ENCODE results near the gene MKKS. TPM values are rescaled to one million over a fixed set of nuclear protein-coding genes. Genes with fewer than 3 reads are reported as not detected.
A peak's percentile ranks its signal among the peaks of the same experiment; 100 is the strongest.

Gene MKKS
- polyA plus RNA-seq (ENCODE audit: low read depth in 6 of 6) = 10 to 100 TPM in 5 of 6 donors, 1 to 10 TPM in 1; 8.9 to 27.3 (median 19.7) TPM

DNA sequence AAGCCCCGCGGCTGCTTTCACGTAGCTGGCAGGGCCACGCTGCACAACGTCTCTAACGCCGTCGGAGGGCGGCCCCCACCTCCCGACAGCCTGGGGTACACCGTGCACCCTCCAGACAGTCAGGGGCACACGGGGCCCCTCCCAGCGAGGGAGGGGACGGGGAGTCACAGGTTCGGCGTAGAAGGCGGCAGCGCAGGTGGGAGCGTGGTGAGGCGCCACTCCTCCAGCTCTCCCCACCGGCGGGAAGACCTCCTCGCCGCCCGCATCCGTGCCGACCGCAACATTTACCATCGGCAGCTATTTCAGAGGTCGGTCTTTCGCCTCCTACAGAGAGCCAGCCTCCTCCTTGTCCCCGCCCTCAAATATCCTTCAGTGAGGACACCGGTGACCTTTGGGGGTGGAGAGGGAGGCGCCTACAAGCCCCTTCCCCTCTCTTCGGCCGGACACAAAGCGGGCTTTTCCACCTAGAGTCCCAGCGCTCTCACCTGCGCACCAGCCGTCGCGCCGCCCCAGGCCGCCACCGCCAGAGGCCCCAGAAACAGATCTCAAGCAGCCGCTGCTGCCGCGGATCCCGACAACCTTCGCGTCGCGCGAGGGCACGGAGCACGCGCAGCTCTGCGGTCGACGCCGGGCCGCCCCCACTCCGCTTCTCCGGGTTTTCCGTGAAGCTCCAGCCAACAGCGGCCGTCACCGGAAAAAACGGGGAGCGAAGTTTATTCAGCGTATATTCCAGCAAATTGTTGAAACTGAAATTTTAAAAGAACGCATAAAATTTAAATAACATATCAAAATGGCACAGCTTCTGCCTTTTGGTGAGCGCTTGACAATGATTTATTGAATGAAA lies at the start of gene MKKS:
Gene MKKS (minus strand): TSS at position 600 of the 844 bp plus-strand sequence. CDS start 20,708 bp downstream, outside the sequence.
- H3K4me3 Mint-ChIP-seq = peak within 1 kb of the TSS; percentile 91 to 100 (median 95)
- H3K27ac Mint-ChIP-seq = peak within 1 kb of the TSS; percentile 94 to 97 (median 96)
- H3K4me1 Mint-ChIP-seq = peaks cover 26 to 52% (median 47%) of the 10 kb centered on the region in 3 donors
- H3K36me3 Mint-ChIP-seq = no peaks in the 10 kb centered on the region
- ATAC-seq (ENCODE audit: low read depth in 2 of 2) (peak; percentile 75 to 76), DNase-seq (peak; percentile 84)
- H3K9me3 Mint-ChIP-seq = peaks cover 0 to 3% (median 0%) of the 10 kb centered on the region in 7 donors
- H3K27me3 Mint-ChIP-seq = peaks cover 0 to 4% (median 0%) of the 10 kb centered on the region in 3 donors

DNA sequence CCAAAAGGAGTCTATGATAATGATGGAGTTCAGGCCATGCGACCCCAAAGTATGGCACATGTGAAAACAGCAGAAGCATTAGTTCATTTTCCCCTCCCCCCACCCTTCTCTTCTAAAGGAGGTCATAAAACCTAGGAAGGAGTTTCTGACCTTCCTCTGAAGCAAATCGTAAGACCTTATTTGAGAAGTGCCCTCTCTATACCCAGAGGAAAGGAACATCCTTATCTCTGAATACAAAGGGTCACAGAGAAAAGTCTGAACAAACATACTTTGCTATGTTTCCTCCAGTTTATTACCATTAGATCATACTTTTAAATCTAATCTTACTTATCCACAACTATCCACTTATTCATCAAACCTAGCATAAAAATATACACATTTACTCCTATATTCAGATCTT lies 49.7 kb upstream of the MKKS start:
- H3K9me3 Mint-ChIP-seq = no peaks in the 10 kb centered on the region
- ATAC-seq (ENCODE audit: low read depth in 2 of 2) (no peak), DNase-seq (no peak)
- peaks cover 0 to 4% of the 10 kb centered on the region in 2 donors for H3K36me3 Mint-ChIP-seq
- H3K4me1 Mint-ChIP-seq = peaks cover 13 to 32% (median 19%) of the 10 kb centered on the region in 3 donors
- H3K27me3 Mint-ChIP-seq = no peaks in the 10 kb centered on the region
- H3K4me3 Mint-ChIP-seq = no peak overlapping the region
- no peak overlapping the region for H3K27ac Mint-ChIP-seq

DNA sequence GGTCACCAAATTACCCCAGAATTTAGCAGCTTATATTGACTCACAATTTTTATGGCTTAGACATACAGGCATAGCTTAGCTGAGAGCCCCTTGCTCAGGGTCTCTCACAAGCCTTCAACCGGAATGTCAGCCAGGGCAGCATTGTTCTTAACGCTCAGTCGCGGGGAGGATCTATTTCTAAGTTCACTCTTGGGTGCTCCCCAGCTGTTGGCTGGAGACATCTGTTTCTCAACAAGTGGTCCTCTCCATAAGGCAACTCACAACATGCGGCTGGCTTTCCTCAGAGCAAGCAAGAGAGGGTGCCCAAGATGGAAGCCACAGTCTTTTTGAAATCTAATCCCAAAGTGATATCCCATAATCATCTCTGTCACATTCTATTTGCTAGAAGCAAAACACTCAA lies 47.7 kb upstream of the MKKS start:
- peak overlapping the region in 1 of 6 donors; percentile 17 for H3K27ac Mint-ChIP-seq
- H3K4me3 Mint-ChIP-seq = no peak overlapping the region
- H3K36me3 Mint-ChIP-seq = peaks cover 0 to 4% of the 10 kb centered on the region in 2 donors
- H3K4me1 Mint-ChIP-seq = peaks cover 6 to 16% (median 9%) of the 10 kb centered on the region in 3 donors
- no peaks in the 10 kb centered on the region for H3K27me3 Mint-ChIP-seq
- no peaks in the 10 kb centered on the region for H3K9me3 Mint-ChIP-seq
- DNase-seq (no peak), ATAC-seq (ENCODE audit: low read depth in 2 of 2) (no peak)

DNA sequence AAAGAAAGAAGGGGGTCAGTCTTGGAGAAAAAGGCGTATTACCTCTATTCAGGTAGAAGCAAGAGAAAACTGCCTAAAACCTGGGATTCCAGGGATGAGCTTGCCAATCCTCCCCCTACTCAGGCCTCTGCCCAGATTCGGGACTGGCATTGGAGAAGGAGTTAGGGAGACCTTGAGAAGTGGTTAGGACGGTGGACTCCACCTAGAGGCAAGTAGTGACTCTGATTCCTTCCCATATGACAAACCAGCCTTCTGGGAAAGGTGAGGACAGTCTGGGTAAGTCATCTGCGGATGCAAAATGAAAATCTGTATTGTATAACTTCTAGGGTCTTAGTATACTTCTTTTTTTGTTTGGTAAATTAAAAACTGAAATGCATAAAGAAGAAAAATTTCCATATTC lies 44.9 kb upstream of the MKKS start:
- ATAC-seq (ENCODE audit: low read depth in 2 of 2) (no peak), DNase-seq (no peak)
- Mint-ChIP-seq H3K27ac (no peak overlapping the region), H3K36me3 (no peaks in the 10 kb centered on the region), H3K4me1 (peaks cover 23 to 31% (median 29%) of the 10 kb centered on the region in 3 donors), H3K27me3 (no peaks in the 10 kb centered on the region), H3K9me3 (no peaks in the 10 kb centered on the region), H3K4me3 (no peak overlapping the region)

DNA sequence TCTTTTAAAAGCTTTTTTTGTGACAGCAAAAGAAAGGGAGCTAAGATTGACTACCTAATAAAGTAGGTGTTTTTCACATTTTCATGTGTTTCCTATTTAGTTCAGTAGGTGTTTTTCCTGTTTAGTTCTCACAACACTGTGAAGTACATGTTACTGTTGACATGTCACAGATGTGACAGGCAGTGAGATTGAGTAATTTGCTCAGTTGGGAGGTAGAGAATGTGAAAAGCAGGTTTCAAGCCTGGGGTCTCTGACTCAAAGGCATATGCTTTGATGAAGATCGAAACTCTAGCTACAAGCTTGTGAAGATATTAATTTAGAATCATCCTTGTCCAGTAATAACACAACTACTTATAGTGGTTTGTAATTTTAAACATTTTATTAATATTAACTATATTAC lies 44.2 kb upstream of the MKKS start:
- Mint-ChIP-seq H3K36me3 (no peaks in the 10 kb centered on the region), H3K27me3 (no peaks in the 10 kb centered on the region), H3K9me3 (no peaks in the 10 kb centered on the region), H3K4me3 (no peak overlapping the region), H3K27ac (peak overlapping the region in 1 of 6 donors; percentile 16), H3K4me1 (peaks cover 23 to 38% (median 33%) of the 10 kb centered on the region in 3 donors)
- ATAC-seq (ENCODE audit: low read depth in 2 of 2) (no peak), DNase-seq (no peak)

DNA sequence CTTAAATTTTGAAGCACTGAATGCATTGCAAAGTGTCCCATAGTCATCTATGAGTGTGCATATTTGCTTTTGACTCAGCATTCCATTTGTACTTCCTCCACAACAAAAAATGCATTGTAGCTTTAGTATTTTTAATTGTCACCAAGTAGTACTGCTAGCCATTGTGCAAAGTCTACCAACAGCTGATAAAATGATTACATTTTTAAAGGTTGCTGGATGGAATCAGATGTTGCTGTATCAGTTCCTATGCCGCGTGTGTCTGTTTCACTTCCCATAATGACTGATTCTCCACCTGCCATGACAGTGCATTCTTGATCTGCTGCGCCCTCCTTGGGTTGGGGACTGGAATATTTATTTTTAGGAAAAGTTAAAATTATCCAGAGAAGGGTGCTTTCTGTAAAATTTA lies 42.3 kb upstream of the MKKS start:
- H3K36me3 Mint-ChIP-seq = no peaks in the 10 kb centered on the region
- no peak overlapping the region for H3K4me3 Mint-ChIP-seq
- H3K9me3 Mint-ChIP-seq = no peaks in the 10 kb centered on the region
- DNase-seq (peak; percentile 29), ATAC-seq (ENCODE audit: low read depth in 2 of 2) (peak; percentile 79 to 96)
- no peaks in the 10 kb centered on the region for H3K27me3 Mint-ChIP-seq
- H3K4me1 Mint-ChIP-seq = peaks cover 19 to 40% (median 33%) of the 10 kb centered on the region in 3 donors
- H3K27ac Mint-ChIP-seq = no peak overlapping the region

DNA sequence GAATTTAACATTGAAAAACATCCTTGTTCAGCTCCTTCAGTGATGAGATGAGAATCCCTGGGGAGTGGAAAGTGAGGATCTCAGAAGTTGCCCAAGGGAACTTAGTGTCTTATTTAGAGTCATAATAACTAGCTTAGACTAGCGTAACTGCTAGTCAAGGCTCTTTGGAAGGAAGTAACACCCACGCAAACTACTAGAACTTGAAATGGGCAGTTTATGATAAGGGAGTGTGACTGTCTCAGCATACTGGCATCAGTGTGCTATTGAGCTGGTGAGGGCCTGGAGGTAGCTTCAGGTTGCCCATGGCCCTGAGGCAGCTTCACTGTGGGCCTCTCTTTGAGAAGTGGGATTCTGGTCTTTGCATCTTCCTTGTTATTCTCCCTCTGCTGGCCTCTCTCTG lies 41.2 kb upstream of the MKKS start:
- peaks cover 19 to 40% (median 33%) of the 10 kb centered on the region in 3 donors for H3K4me1 Mint-ChIP-seq
- H3K9me3 Mint-ChIP-seq = no peaks in the 10 kb centered on the region
- H3K4me3 Mint-ChIP-seq = peak overlapping the region in 3 of 8 donors; percentile 12 to 25 (median 15)
- H3K27ac Mint-ChIP-seq = peak overlapping the region in 1 of 6 donors; percentile 24
- peaks cover 0 to 1% of the 10 kb centered on the region in 2 donors for H3K36me3 Mint-ChIP-seq
- no peaks in the 10 kb centered on the region for H3K27me3 Mint-ChIP-seq
- ATAC-seq (ENCODE audit: low read depth in 2 of 2) (no peak), DNase-seq (no peak)

DNA sequence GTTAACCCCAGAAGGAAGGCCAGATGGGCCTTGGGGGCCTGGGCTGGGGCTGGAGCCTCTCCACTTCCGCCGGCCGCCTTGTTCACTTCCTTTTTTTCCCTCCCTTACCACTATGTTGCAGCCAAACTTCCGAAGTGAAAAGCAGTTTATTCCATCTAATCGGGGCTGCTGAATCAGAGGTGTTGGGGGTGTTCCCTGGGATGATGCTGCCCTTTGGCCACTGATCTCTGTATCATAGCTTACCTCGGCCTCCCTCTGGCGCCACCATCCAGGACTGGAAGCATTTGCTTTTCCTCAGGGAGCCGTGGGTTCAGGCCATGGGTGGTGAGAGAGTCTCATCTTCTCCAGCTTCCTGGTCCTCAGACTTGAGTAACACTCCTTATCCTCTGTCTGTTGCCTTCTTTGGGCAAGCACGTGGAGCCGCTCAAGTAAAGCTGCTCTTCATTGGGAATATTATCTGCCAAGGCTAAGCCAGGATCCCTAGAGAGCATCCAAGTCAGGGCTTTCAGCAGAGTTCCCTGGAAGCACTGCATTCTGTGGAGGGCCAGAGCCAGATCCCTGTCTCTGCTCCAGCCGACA lies 40.7 kb upstream of the MKKS start:
- no peak for ATAC-seq (ENCODE audit: low read depth in 2 of 2)
- Mint-ChIP-seq H3K27me3 (no peaks in the 10 kb centered on the region), H3K4me1 (peaks cover 19 to 37% (median 33%) of the 10 kb centered on the region in 3 donors), H3K36me3 (peaks cover 0 to 6% of the 10 kb centered on the region in 2 donors), H3K4me3 (peak overlapping the region in 3 of 8 donors; percentile 15 to 33 (median 21)), H3K27ac (peak overlapping the region in 2 of 6 donors; percentile 14 to 24), H3K9me3 (no peaks in the 10 kb centered on the region)
- DNase-seq = no peak

DNA sequence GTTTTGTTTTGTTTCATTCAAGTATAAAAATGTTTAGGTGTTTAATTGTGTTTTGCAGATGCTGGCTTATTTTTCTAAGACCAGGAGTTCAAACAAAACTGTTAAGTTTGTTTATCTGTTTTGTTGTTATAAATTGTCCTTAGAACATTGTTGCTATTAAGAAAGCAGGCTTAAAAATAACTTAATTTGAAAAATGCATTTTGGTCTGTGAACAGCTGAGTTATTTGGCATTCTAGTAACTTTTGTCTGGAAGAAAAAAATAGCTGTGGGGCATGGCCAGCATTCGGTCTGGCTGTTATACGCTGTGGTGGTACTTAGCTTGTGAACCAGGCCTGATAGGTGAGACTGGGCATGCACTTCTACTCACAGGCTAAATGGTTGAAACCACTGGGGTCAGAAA lies 38.8 kb upstream of the MKKS start:
- peaks cover 25 to 39% (median 37%) of the 10 kb centered on the region in 3 donors for H3K4me1 Mint-ChIP-seq
- H3K4me3 Mint-ChIP-seq = no peak overlapping the region
- ATAC-seq (ENCODE audit: low read depth in 2 of 2) (no peak), DNase-seq (no peak)
- no peak overlapping the region for H3K27ac Mint-ChIP-seq
- peaks cover 0 to 6% of the 10 kb centered on the region in 2 donors for H3K36me3 Mint-ChIP-seq
- H3K9me3 Mint-ChIP-seq = no peaks in the 10 kb centered on the region
- H3K27me3 Mint-ChIP-seq = no peaks in the 10 kb centered on the region

DNA sequence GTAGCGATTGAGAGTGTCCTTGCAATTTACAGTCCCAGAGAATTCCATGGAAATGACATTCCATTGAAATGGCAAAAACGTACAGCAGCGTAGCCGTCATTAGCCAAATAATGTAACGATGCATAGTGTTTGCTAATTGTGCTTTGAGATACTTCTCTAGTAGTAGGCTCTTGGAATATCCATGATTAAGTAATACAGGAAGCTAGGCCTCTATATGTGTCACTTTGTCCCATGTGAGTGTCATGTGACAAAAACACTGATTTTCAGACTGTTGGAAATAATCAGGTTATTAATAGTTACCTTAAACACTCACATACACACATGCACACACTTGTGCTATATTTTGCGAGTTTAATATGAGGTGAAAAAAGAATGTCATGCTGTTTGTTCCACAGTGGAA lies 36.3 kb upstream of the MKKS start:
- Mint-ChIP-seq H3K27ac (peak overlapping the region in 1 of 6 donors; percentile 84), H3K9me3 (no peaks in the 10 kb centered on the region), H3K36me3 (peaks cover 0 to 6% of the 10 kb centered on the region in 2 donors), H3K4me1 (peaks cover 15 to 24% (median 23%) of the 10 kb centered on the region in 3 donors), H3K4me3 (no peak overlapping the region), H3K27me3 (no peaks in the 10 kb centered on the region)
- DNase-seq (no peak), ATAC-seq (ENCODE audit: low read depth in 2 of 2) (no peak)

DNA sequence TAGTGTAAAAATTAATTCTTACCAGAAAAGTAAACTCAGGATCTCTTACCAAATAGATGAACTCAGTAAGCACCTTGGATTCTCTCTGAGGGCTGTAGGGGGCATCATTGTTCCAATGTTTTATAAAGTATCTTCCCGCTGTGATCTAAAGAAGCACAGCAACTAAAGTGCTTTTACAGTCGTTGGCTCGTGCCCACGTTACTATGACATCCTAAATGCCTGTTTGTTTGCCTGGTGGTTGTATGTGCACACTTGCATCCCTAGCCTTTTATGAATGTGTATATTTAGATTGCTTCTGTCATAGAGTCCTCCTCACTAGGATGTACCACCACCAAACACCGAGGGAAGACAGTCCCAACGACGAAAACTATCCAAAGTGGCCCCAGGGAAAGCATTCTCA lies 35.6 kb upstream of the MKKS start:
- H3K4me1 Mint-ChIP-seq = peaks cover 9 to 17% (median 16%) of the 10 kb centered on the region in 3 donors
- H3K4me3 Mint-ChIP-seq = no peak overlapping the region
- no peak for DNase-seq
- H3K27me3 Mint-ChIP-seq = no peaks in the 10 kb centered on the region
- H3K36me3 Mint-ChIP-seq = peaks cover 0 to 6% of the 10 kb centered on the region in 2 donors
- H3K27ac Mint-ChIP-seq = no peak overlapping the region
- ATAC-seq (ENCODE audit: low read depth in 2 of 2) = no peak
- no peaks in the 10 kb centered on the region for H3K9me3 Mint-ChIP-seq

DNA sequence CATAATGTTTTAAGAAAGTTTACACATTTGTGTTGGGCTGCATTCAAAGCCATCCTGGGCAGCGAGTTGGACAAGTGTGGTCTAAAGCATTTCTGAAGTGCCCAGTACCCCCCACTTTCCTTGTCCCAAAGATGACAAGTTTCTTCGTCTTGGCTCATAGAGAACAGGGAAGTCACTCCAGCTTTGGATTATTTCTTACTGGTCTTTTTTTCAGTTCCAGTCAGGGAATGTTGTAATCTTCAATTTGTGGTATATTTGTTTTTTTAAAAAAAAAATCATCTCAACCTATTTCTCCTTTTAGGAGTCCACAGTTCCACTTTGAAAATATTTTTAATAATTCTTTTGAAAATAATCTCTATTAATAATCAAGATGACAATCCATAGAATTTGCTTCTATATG lies 35.0 kb upstream of the MKKS start:
- H3K4me1 Mint-ChIP-seq = peaks cover 7 to 12% (median 11%) of the 10 kb centered on the region in 3 donors
- H3K27ac Mint-ChIP-seq = no peak overlapping the region
- no peak overlapping the region for H3K4me3 Mint-ChIP-seq
- H3K27me3 Mint-ChIP-seq = no peaks in the 10 kb centered on the region
- DNase-seq (no peak), ATAC-seq (ENCODE audit: low read depth in 2 of 2) (no peak)
- no peaks in the 10 kb centered on the region for H3K9me3 Mint-ChIP-seq
- peaks cover 0 to 6% of the 10 kb centered on the region in 2 donors for H3K36me3 Mint-ChIP-seq

DNA sequence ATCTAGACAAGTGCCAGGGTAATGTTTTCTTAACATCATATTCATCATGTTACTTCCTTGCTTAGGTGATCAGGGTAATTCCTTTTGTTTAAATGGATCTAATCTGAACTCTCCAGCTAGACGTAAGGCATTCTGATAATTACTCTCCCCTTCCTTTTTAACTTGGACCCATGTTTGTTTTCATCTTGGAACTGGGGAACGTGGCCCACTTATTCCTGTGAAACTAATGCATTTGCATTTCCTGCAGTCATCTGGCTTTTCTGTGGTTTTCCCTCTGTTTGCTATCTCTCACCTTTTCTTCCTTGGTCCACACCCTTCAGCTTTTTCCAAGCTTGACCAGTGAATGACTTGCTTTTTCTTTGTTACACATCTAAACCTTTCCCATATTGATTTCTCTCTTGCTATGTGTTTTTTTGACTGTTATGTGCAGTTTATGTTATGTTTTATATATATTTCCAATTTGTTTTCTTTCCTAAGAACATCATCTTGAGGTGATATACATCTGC lies 34.4 kb upstream of the MKKS start:
- H3K27me3 Mint-ChIP-seq = no peaks in the 10 kb centered on the region
- H3K4me3 Mint-ChIP-seq = no peak overlapping the region
- ATAC-seq (ENCODE audit: low read depth in 2 of 2) (no peak), DNase-seq (no peak)
- no peaks in the 10 kb centered on the region for H3K9me3 Mint-ChIP-seq
- H3K36me3 Mint-ChIP-seq = peaks cover 6 to 8% of the 10 kb centered on the region in 2 donors
- H3K4me1 Mint-ChIP-seq = peaks cover 4 to 7% (median 6%) of the 10 kb centered on the region in 3 donors
- H3K27ac Mint-ChIP-seq = peak overlapping the region in 1 of 6 donors; percentile 8

All from naive B cell (primary cell).